H1 (cell line): Measurements from ENCODE around the gene SLC32A1. TPM values are rescaled to one million over a fixed set of nuclear protein-coding genes. Genes with fewer than 3 reads are reported as not detected.

Source experiments
- CTCF ChIA-PET: fragments of 300-600 bp; sonication (Branson Sonifier 250); formaldehyde crosslinking; loops from one replicate; lab custom pipeline; 2021; ENCODE audit not compliant: partially characterized antibody; lab: Charles Lee
- POLR2A ChIA-PET: fragments of 300-600 bp; sonication (Branson Sonifier 250); formaldehyde crosslinking; loops from one replicate; lab custom pipeline; 2021; ENCODE audit warnings: inconsistent platforms; ENCODE audit not compliant: partially characterized antibody; lab: Charles Lee
- DNase-seq, 2 experiments: peaks; one replicate each; pipeline versions ENCODE4 v3.0.0 to v3.0.0-alpha.2; 2010 to 2022; ENCODE audit warnings: low spot score in 2 of 2, low read depth in 1 of 2, mixed read lengths in 1 of 2
- FAIRE-seq: peaks from 2 replicates; lab custom pipeline; 2011; peaks lifted over from hg19 to GRCh38; lab: Jason Lieb, UNC
- H2AFZ ChIP-seq: 2 replicates; pipeline ENCODE4 v1.8.1; 2012; ENCODE audit warnings: low read length, inconsistent platforms
- H2AK5ac ChIP-seq: 2 replicates; pipeline ENCODE4 v1.6.1; 2013; ENCODE audit warnings: low read depth, low read length
- H2BK120ac ChIP-seq: replicated peaks from 2 replicates; pipeline ENCODE3; 2013; ENCODE audit warnings: low read depth, low read length, inconsistent platforms
- H2BK12ac ChIP-seq: 2 replicates; pipeline ENCODE4 v1.6.1; 2013; ENCODE audit warnings: low read depth, low read length
- H2BK15ac ChIP-seq: 2 replicates; pipeline ENCODE4 v1.6.1; 2013; ENCODE audit warnings: low read length
- H2BK20ac ChIP-seq: 2 replicates; pipeline ENCODE4 v1.6.1; 2013; ENCODE audit warnings: low read length
- H2BK5ac ChIP-seq: 2 replicates; pipeline ENCODE4 v1.6.1; 2013; ENCODE audit warnings: low read depth, low read length
- H3K14ac ChIP-seq: 2 replicates; pipeline ENCODE4 v1.6.1; 2013; ENCODE audit warnings: inconsistent platforms; ENCODE audit not compliant: insufficient read length
- H3K18ac ChIP-seq: 2 replicates; pipeline ENCODE4 v1.6.1; 2013; ENCODE audit warnings: low read length; ENCODE audit errors: extremely low read depth
- H3K23ac ChIP-seq: 2 replicates; pipeline ENCODE4 v1.6.1; 2013; ENCODE audit warnings: inconsistent platforms; ENCODE audit not compliant: insufficient read length
- H3K23me2 ChIP-seq: 2 replicates; pipeline ENCODE4 v1.6.1; 2013; ENCODE audit warnings: low read depth, low read length
- H3K27ac ChIP-seq: 2 replicates; pipeline ENCODE4 v1.6.1; 2011; ENCODE audit warnings: low read depth, low read length, inconsistent platforms
- H3K27me3 ChIP-seq, 4 experiments: replicated peaks in 1 of 4; 1 replicate in 1 of 4; 2 replicates in 3 of 4; pipeline versions ENCODE4 v1.6.1 to v1.8.1; 2011 to 2013; ENCODE audit warnings: low read length in 3 of 4, mild to moderate bottlenecking in 3 of 4, inconsistent platforms in 2 of 4, mixed read lengths in 2 of 4, moderate library complexity in 1 of 4; ENCODE audit not compliant: control insufficient read depth in 3 of 4, insufficient read depth in 3 of 4; ENCODE audit errors: extremely low read depth in 1 of 4
- H3K36me3 ChIP-seq, 4 experiments: 2 replicates each; pipeline versions ENCODE4 v1.6.1 to v1.8.1; 2011 to 2013; ENCODE audit warnings: mild to moderate bottlenecking in 4 of 4, low read length in 3 of 4, moderate library complexity in 2 of 4, control low read depth in 1 of 4, inconsistent platforms in 1 of 4; ENCODE audit not compliant: insufficient read depth in 4 of 4, control insufficient read depth in 2 of 4
- H3K4ac ChIP-seq: replicated peaks from 2 replicates; pipeline ENCODE3; 2013; ENCODE audit warnings: low read length, low read depth, mixed read lengths, inconsistent platforms; ENCODE audit not compliant: insufficient read length
- H3K4me1 ChIP-seq, 4 experiments: replicated peaks in 1 of 4; 1 replicate in 1 of 4; 2 replicates in 3 of 4; pipeline versions ENCODE4 v1.6.1 to v1.8.1; 2011 to 2013; ENCODE audit warnings: low read length in 3 of 4, inconsistent platforms in 2 of 4, mixed read lengths in 1 of 4; ENCODE audit not compliant: insufficient read depth in 4 of 4, control insufficient read depth in 3 of 4
- H3K4me2 ChIP-seq, 2 experiments: 2 replicates each; pipeline versions ENCODE4 v1.6.1 to v1.8.1; 2011 to 2013; ENCODE audit warnings: low read depth in 2 of 2, low read length in 2 of 2, control low read depth in 1 of 2, inconsistent platforms in 1 of 2, mild to moderate bottlenecking in 1 of 2; ENCODE audit not compliant: insufficient read depth in 1 of 2
- H3K4me3 ChIP-seq, 4 experiments: fragments of 200-600, 300-600 bp in 1 of 4; sonication (generic), shearing (Covaris generic), sonication (Bioruptor Twin) in 1 of 4; 2 replicates each; pipeline versions ENCODE4 v1.5.1 to v1.8.1; 2011 to 2016; ENCODE audit warnings: low read length in 4 of 4, low read depth in 3 of 4, control low read depth in 2 of 4, inconsistent platforms in 2 of 4, mild to moderate bottlenecking in 2 of 4, mixed read lengths in 1 of 4, moderate library complexity in 1 of 4; ENCODE audit not compliant: insufficient read depth in 2 of 4; ENCODE audit errors: extremely low read depth in 1 of 4
- H3K56ac ChIP-seq: replicated peaks from 2 replicates; pipeline ENCODE3; 2013; ENCODE audit warnings: low read depth, mild to moderate bottlenecking, mixed read lengths, low read length, inconsistent platforms; ENCODE audit not compliant: insufficient read length
- H3K79me1 ChIP-seq: 2 replicates; pipeline ENCODE4 v1.6.1; 2013; ENCODE audit warnings: low read depth, low read length, control low read depth
- H3K79me2 ChIP-seq, 2 experiments: 2 replicates each; pipeline versions ENCODE4 v1.6.1 to v1.8.1; 2012 to 2013; ENCODE audit warnings: low read length in 2 of 2, mild to moderate bottlenecking in 2 of 2, inconsistent platforms in 1 of 2; ENCODE audit not compliant: insufficient read depth in 2 of 2, control insufficient read depth in 1 of 2
- H3K9ac ChIP-seq, 4 experiments: replicated peaks in 1 of 4; 1 replicate in 1 of 4; 2 replicates in 3 of 4; pipeline versions ENCODE4 v1.6.1 to v1.8.1; 2011 to 2013; ENCODE audit warnings: low read depth in 3 of 4, low read length in 3 of 4, control low read depth in 2 of 4, mild to moderate bottlenecking in 2 of 4, moderate library complexity in 2 of 4, inconsistent platforms in 1 of 4; ENCODE audit errors: extremely low read depth in 1 of 4
- H3K9me3 ChIP-seq, 2 experiments: 2 replicates each; pipeline versions ENCODE4 v1.6.1 to v1.8.1; 2012 to 2013; ENCODE audit warnings: mild to moderate bottlenecking in 2 of 2, moderate library complexity in 2 of 2, control low read depth in 1 of 2, inconsistent platforms in 1 of 2, low read depth in 1 of 2, low read length in 1 of 2, mixed read lengths in 1 of 2; ENCODE audit not compliant: insufficient read depth in 2 of 2
- H4K20me1 ChIP-seq, 2 experiments: replicated peaks in 1 of 2; 2 replicates each; pipeline versions ENCODE3 to v1.8.1; 2011 to 2013; ENCODE audit warnings: inconsistent platforms in 2 of 2, low read length in 2 of 2, mild to moderate bottlenecking in 1 of 2; ENCODE audit not compliant: insufficient read depth in 2 of 2, control insufficient read depth in 1 of 2
- H4K5ac ChIP-seq: 2 replicates; pipeline ENCODE4 v1.6.1; 2013; ENCODE audit warnings: low read length, low read depth, mixed read lengths, inconsistent platforms; ENCODE audit not compliant: insufficient read length
- H4K8ac ChIP-seq: 2 replicates; pipeline ENCODE4 v1.8.0; 2013; ENCODE audit warnings: mild to moderate bottlenecking, moderate library complexity, low read length, inconsistent platforms; ENCODE audit not compliant: insufficient read depth; ENCODE audit errors: extremely low read depth
- H4K91ac ChIP-seq: replicated peaks from 2 replicates; pipeline ENCODE3; 2013; ENCODE audit warnings: low read length, mixed read lengths, inconsistent platforms; ENCODE audit not compliant: insufficient read length
- CHD1 ChIP-seq: IDR thresholded peaks from 2 replicates; pipeline ENCODE4 v1.6.1; 2012; ENCODE audit warnings: low read depth, low read length, improper control_type of control experiment
- KDM5A ChIP-seq: fragments of 200-600 bp; IDR thresholded peaks from 2 replicates; pipeline ENCODE4 v1.7.1; 2012; ENCODE audit warnings: mild to moderate bottlenecking, low read length, inconsistent platforms, mixed read lengths
- MAFK ChIP-seq: IDR thresholded peaks from 2 replicates; pipeline ENCODE4 v1.6.1; 2012; ENCODE audit warnings: low read depth, mild to moderate bottlenecking, improper control_type of control experiment, low read length
- POLR2A ChIP-seq, 2 experiments: IDR thresholded peaks; 1 replicate in 1 of 2; 2 replicates in 1 of 2; pipeline ENCODE4 v1.6.1; 2011; ENCODE audit warnings: low read depth in 2 of 2, low read length in 2 of 2, mild to moderate bottlenecking in 2 of 2; ENCODE audit errors: control extremely low read depth in 1 of 2
- RXRA ChIP-seq: IDR thresholded peaks from 2 replicates; pipeline ENCODE4 v1.6.1; 2011; ENCODE audit warnings: low read depth, mild to moderate bottlenecking, low read length, moderate library complexity; ENCODE audit not compliant: insufficient read depth
- TAF7 ChIP-seq: optimal IDR thresholded peaks from 2 replicates; pipeline ENCODE3; 2011; ENCODE audit warnings: low read depth, mild to moderate bottlenecking, inconsistent platforms, low read length, moderate library complexity, borderline replicate concordance
- TCF12 ChIP-seq: IDR thresholded peaks from 2 replicates; pipeline ENCODE4 v1.6.1; 2011; ENCODE audit warnings: low read depth, mild to moderate bottlenecking, low read length
- WGBS, 2 experiments: shearing (Covaris generic) in 1 of 2; methylation state at CpG; one replicate each; pipeline versions ENCODE4 v1.1.6 to v1.1.7; 2013 to 2015; ENCODE audit warnings: low lambda C conversion rate in 2 of 2, mixed read lengths in 2 of 2, inconsistent platforms in 1 of 2, low coverage in 1 of 2, missing lambda C conversion rate in 1 of 2; ENCODE audit not compliant: insufficient replicate concordance in 2 of 2, insufficient coverage in 1 of 2, insufficient read length in 1 of 2; ENCODE audit errors: extremely low coverage in 1 of 2, missing lambda C conversion rate in 1 of 2; 5-methylcytosine and 5-hydroxymethylcytosine counted together
- polyA plus RNA-seq, 7 experiments: library from polyadenylated mRNA; depleted of rRNA in 3 of 7; stranded (reverse) in 5 of 7; unstranded in 2 of 7; fragments of >200 nt in 5 of 7; fragments of 200-250 nt in 2 of 7; gene quantifications; 1 replicate in 5 of 7; 2 replicates in 1 of 7; 4 replicates in 1 of 7; pipeline versions ENCODE4 v1.2.1 to v1.2.3, GENCODE V29; 2011 to 2013; ENCODE audit warnings: missing spikeins in 2 of 7, mixed read lengths in 2 of 7
- total RNA-seq: library from RNA; stranded (reverse); fragmentation: NEBNext Ultra II Directional; extraction: Animal tissue kit (Norgen Biotek cat#: 25700); gene quantifications from 2 replicates; pipeline ENCODE4 v1.2.1, GENCODE V29; 2021

The SLC32A1 gene
- total and polyA plus RNA-seq, 2 of the 8 experiments (the other 6 are each of a cell fraction or from before 2014, with no cell fraction given): 0.09 to 0.15 TPM

DNA sequence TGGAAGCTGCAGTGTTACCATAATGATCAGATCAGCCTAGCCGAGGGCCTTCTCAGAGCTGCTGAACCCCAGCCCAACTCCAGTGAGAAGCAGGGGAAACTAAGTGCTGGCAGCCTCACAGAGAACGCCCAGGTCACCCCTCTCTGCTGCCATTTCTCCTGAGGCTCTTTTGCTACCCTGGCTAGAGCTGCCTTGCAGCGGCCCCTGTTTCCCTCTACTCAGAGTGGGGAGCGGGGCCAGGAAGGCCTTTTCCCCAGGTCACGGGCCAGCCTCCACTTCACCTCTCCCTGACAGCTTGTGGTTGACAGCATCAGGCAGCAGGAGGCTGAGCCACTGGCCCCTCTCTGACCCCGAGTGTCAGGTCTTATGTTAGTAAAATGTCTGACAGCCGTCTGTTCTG, 46.7 kb downstream of the SLC32A1 start:
- Histone ChIP-seq H3K23me2 (no peaks in the 10 kb centered on the region), H2AK5ac (no peak overlapping the region), H2AFZ (no peak overlapping the region), H2BK120ac (no peak overlapping the region), H2BK5ac (no peak overlapping the region), H3K4me3 (no peak overlapping the region), H4K8ac (no peak overlapping the region), H2BK12ac (no peak overlapping the region), H3K56ac (no peak overlapping the region), H3K4ac (no peak overlapping the region), H3K9me3 (peaks cover 0 to 3% of the 10 kb centered on the region in 2 experiments; a peak in 1 of 4 replicates), H2BK20ac (0 out of 2 replicates have a peak overlapping the region, but pooled peaks have one; percentile 0), H4K20me1 (no peaks in the 10 kb centered on the region), H3K4me2 (no peak overlapping the region), H3K79me1 (no peaks in the 10 kb centered on the region; the same call in 1 of the 2 replicates), H3K14ac (no peak overlapping the region), H3K9ac (no peak overlapping the region), H3K79me2 (no peaks in the 10 kb centered on the region), H3K18ac (no peak overlapping the region), H3K23ac (no peak overlapping the region), H3K36me3 (peaks cover 9 to 57% (median 26%) of the 10 kb centered on the region in 4 experiments; a peak in 6 of 8 replicates), H4K5ac (no peak overlapping the region), H3K4me1 (no peaks in the 10 kb centered on the region), H2BK15ac (no peak overlapping the region), H3K27me3 (no peaks in the 10 kb centered on the region), H3K27ac (no peak overlapping the region), H4K91ac (no peak overlapping the region)
- FAIRE-seq (no peak), DNase-seq (no peak)
- ChIA-PET POLR2A (interaction anchor here (0.6 to 1.8 kb wide), 3 partner anchors 9 to 32 kb away, joined by 3 to 8 read pairs (median 3); no protein-coding TSS in a partner anchor), CTCF (interaction anchor here (0.7 to 1.6 kb wide), 5 partner anchors 13 to 122 kb away, joined by 3 to 5 read pairs (median 3); partner anchors contain the start of gene ACTR5)
- 88% methylated on average over 7 of the region's 7 CpGs; no CpG with 5 or more reads in 1 of the 2 experiments for WGBS, 2 experiments
- no peak for TF ChIP-seq POLR2A (IDR thresholded peaks at IDR 0.05; ENCODE audit: control extremely low read depth in 1 of 2, low read depth in 2 of 2, low read length in 2 of 2)
- no peak for TF ChIP-seq MAFK
- TF ChIP-seq CHD1: no peak
- no peak for TF ChIP-seq TCF12
- TF ChIP-seq RXRA: no peak
- no peak for TF ChIP-seq TAF7
- TF ChIP-seq KDM5A: no peak
- TF ChIP-seq, all 59 proteins: peak for 0
